Measurements from ENCODE around the gene GHDC. TPM values are rescaled to one million over a fixed set of nuclear protein-coding genes. Genes with fewer than 3 reads are reported as not detected.

The GHDC gene
- total and polyA plus RNA-seq, 2 of the 13 experiments (the other 11 are each of a cell fraction or from before 2014, with no cell fraction given), result 15.4 to 22.5 TPM

DNA sequence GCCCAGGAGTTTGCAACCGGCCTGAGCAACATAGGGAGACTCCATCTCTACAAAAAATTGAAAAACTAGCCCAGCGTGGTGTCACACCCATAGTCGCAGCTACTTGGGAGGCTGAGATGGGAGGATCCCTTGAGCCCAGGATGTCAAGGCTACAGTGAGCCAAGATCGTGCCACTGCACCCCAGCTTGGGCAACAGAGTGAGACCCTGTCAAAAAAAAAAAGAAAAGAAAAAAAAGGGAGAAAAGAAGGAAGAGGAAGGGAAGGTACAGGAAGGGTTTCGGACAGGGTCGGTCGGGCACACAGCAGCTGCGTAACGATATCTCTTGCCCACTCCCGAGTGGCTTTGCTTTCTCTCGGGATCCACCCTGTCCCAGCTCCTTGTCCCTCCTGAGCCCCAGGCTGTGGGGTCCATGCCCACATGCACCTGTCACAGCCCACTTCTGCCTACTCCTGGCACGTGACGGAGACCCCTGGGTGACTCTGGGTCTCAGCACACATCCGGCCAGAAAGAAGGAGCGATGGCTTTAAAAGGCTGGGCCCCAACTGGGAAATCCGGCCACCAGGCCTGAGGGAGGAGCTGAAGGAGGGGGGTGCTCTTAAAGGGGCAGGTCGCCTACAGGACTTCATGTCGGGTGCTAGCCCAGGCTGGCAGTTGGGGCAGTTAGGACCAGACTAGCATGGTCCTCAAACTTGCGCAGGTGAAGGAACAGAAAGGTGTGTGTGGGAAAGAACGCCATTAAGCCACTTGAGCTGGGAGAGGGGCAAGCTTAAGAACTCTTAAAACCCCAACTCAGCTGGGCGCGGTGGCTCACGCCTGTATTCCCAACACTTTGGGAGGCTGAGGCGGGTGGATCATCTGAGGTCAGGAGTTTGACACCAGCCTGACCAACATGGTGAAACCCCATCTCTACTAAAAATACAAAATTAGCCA lies at the start of gene GHDC (continued):
- TF ChIP-seq, protein P1, sequence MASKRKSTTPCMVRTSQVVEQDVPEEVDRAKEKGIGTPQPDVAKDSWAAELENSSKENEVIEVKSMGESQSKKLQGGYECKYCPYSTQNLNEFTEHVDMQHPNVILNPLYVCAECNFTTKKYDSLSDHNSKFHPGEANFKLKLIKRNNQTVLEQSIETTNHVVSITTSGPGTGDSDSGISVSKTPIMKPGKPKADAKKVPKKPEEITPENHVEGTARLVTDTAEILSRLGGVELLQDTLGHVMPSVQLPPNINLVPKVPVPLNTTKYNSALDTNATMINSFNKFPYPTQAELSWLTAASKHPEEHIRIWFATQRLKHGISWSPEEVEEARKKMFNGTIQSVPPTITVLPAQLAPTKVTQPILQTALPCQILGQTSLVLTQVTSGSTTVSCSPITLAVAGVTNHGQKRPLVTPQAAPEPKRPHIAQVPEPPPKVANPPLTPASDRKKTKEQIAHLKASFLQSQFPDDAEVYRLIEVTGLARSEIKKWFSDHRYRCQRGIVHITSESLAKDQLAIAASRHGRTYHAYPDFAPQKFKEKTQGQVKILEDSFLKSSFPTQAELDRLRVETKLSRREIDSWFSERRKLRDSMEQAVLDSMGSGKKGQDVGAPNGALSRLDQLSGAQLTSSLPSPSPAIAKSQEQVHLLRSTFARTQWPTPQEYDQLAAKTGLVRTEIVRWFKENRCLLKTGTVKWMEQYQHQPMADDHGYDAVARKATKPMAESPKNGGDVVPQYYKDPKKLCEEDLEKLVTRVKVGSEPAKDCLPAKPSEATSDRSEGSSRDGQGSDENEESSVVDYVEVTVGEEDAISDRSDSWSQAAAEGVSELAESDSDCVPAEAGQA (IDR thresholded peaks at IDR 0.05; ENCODE audit: low read depth), result no peak
- TF ChIP-seq, protein P1 (CRISPR knock-in tag; IDR thresholded peaks at IDR 0.05; ENCODE audit: borderline replicate concordance), result no peak
- TF ChIP-seq ZNF687 (CRISPR knock-in tag; IDR thresholded peaks at IDR 0.05) (peak; percentile 95), TARDBP (CRISPR knock-in tag; IDR thresholded peaks at IDR 0.05) (peak; percentile 84), THAP11 (CRISPR knock-in tag; IDR thresholded peaks at IDR 0.05) (peak; percentile 92), TOE1 (CRISPR knock-in tag; IDR thresholded peaks at IDR 0.05) (no peak), U2AF1 (optimal IDR thresholded peaks at IDR 0.05; ENCODE audit: low read depth, low read length) (peak; percentile 97), XRCC5 (optimal IDR thresholded peaks at IDR 0.05; ENCODE audit: low read length) (peak; percentile 92), MEIS2 (CRISPR knock-in tag; IDR thresholded peaks at IDR 0.05) (no peak), ZNF383 (CRISPR knock-in tag; IDR thresholded peaks at IDR 0.05; ENCODE audit: borderline replicate concordance) (no peak), ZNF713 (CRISPR knock-in tag; IDR thresholded peaks at IDR 0.05) (no peak), ELF1 (CRISPR knock-in tag; IDR thresholded peaks at IDR 0.05) (peak; percentile 94), SMAD1 (CRISPR knock-in tag; IDR thresholded peaks at IDR 0.05; ENCODE audit: borderline replicate concordance, low read depth) (peak; percentile 37; the same call in 1 of the 2 replicates), ARNT2 (CRISPR knock-in tag; IDR thresholded peaks at IDR 0.05; ENCODE audit: low read depth) (peak; percentile 77), ZC3H13 (CRISPR knock-in tag; IDR thresholded peaks at IDR 0.05) (no peak), HOXD1 (CRISPR knock-in tag; IDR thresholded peaks at IDR 0.05) (peak; percentile 63; the same call in 1 of the 2 replicates), ZNF619 (CRISPR knock-in tag; IDR thresholded peaks at IDR 0.05) (peak; percentile 63; the same call in 1 of the 2 replicates)
